Mammary epithelial cell (primary cell): Measurements from ENCODE around the gene TSHB.

Source experiments
- EZH2 ChIP-seq: IDR thresholded peaks from 2 replicates; pipeline ENCODE4 v1.6.1; 2012; ENCODE audit warnings: low read length, inconsistent platforms, borderline replicate concordance
- TF ChIP-seq, protein P1 (sequence below), 2 donors: IDR thresholded peaks in 1 of 2; conservative IDR thresholded peaks in 1 of 2; 2 replicates each; pipeline ENCODE4 v1.5.1; 2011 to 2012; ENCODE audit warnings: inconsistent platforms in 2 of 2, low read length in 2 of 2, mild to moderate bottlenecking in 2 of 2, control low read depth in 1 of 2, low read depth in 1 of 2; ENCODE audit not compliant: insufficient read depth in 1 of 2; ENCODE audit errors: extremely low read depth in 1 of 2

DNA sequence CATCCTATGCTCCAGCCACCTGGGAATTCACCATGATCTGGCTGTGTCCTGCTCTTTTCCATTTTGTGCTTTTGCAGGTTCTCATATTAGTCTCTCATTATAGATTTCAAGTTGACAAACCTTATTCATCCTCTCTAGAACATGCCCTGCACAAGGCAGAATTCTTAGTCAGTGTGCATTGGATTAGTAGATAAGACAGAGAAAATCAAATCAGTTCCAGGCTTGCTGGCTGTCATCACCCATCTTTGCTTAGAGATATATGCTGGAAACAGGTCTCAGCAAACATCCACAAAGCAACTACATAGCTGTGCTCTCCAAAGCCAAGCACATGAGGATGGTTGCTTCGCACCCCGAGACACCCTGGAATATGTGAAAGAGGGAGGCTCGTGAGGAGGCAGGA lies 34.8 kb downstream of the TSHB start:
- TF ChIP-seq, protein P1, sequence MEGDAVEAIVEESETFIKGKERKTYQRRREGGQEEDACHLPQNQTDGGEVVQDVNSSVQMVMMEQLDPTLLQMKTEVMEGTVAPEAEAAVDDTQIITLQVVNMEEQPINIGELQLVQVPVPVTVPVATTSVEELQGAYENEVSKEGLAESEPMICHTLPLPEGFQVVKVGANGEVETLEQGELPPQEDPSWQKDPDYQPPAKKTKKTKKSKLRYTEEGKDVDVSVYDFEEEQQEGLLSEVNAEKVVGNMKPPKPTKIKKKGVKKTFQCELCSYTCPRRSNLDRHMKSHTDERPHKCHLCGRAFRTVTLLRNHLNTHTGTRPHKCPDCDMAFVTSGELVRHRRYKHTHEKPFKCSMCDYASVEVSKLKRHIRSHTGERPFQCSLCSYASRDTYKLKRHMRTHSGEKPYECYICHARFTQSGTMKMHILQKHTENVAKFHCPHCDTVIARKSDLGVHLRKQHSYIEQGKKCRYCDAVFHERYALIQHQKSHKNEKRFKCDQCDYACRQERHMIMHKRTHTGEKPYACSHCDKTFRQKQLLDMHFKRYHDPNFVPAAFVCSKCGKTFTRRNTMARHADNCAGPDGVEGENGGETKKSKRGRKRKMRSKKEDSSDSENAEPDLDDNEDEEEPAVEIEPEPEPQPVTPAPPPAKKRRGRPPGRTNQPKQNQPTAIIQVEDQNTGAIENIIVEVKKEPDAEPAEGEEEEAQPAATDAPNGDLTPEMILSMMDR (conservative IDR thresholded peaks at IDR 0.05 in 1 of 2, IDR thresholded peaks at IDR 0.05 in 1 of 2; ENCODE audit: extremely low read depth in 1 of 2, insufficient read depth in 1 of 2, low read depth in 1 of 2, low read length in 2 of 2), result no peak
- TF ChIP-seq EZH2, result no peak
